ENCODE results near the gene COBL. TPM values are rescaled to one million over a fixed set of nuclear protein-coding genes. Genes with fewer than 3 reads are reported as not detected.

The COBL gene, protein sequence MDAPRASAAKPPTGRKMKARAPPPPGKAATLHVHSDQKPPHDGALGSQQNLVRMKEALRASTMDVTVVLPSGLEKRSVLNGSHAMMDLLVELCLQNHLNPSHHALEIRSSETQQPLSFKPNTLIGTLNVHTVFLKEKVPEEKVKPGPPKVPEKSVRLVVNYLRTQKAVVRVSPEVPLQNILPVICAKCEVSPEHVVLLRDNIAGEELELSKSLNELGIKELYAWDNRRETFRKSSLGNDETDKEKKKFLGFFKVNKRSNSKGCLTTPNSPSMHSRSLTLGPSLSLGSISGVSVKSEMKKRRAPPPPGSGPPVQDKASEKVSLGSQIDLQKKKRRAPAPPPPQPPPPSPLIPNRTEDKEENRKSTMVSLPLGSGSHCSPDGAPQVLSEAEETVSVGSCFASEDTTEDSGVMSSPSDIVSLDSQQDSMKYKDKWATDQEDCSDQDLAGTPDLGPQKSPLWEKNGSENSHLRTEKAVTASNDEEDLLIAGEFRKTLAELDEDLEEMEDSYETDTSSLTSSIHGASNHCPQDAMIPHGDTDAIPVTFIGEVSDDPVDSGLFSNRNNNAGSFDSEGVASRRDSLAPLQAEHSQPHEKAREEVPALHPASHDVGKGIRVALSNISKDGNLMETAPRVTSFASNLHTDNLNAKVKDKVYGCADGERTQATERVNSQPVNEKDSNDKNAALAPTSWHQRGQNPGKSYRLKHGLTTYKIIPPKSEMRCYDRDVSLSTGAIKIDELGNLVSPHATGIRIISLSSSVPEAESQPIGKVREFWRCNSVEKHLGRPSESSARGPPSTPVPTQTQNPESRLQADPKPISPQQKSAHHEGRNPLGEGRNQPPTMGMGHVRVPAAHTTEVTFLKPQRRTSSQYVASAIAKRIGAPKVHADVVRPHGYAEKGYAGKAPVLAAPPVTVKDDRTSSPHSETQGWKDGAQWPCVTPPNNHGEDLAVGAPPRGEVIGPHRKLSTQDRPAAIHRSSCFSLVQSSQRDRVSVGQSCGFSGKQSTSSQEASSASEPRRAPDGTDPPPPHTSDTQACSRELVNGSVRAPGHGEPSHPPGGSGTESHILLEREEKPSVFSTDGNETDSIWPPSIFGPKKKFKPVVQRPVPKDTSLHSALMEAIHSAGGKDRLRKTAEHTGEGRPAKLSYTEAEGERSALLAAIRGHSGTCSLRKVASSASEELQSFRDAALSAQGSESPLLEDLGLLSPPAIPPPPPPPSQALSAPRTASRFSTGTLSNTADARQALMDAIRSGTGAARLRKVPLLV
- polyA plus RNA-seq, result not detected

GRCh38 chr7:51316666-51317581 lies at the start of gene COBL:
COBL (minus strand) TSS chr7:51316809; CDS start chr7:51316633, 176 bp downstream.
- Mint-ChIP-seq H3K27me3 (peaks cover 27% of the 10 kb centered on the region), H3K4me3 (peak within 1 kb of the TSS in 2 of 4 donors; percentile 51 to 76), H3K27ac (peak within 1 kb of the TSS in 1 of 3 donors; percentile 59), H3K4me1 (peaks cover 0 to 4% (median 0%) of the 10 kb centered on the region in 3 donors), H3K9me3 (no peaks in the 10 kb centered on the region), H3K36me3 (no peaks in the 10 kb centered on the region)

DNA sequence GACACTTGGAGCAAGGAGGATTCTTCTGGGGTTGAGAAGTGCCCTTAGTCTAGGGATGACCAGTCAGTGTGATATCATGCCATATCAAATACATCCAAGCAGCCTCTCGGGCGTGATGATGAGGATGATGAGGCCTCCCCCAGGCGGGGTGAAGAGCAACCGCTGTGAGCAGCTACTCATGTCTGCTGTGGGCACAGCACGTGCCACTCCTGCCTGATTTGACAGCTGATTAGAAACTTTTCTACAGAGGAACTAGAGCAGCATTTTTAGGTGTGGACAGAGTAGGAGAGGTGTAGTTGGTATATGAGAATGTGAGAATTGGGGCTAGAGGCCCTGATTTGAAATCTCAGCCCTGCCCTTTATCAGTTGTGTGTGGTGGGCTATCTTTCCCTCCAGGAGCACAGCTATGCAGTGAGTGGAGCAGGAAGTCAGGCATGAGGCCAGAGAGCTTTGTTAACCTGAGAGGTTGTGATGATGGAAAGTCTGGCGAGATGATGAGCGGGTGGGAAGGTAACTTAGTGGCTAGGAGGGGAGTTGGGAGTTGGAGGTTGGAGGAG lies 49.6 kb upstream of the COBL start:
- H3K9me3 Mint-ChIP-seq, result peaks cover 1 to 7% (median 3%) of the 10 kb centered on the region in 3 donors
- no peak overlapping the region for H3K4me3 Mint-ChIP-seq
- H3K36me3 Mint-ChIP-seq, result no peaks in the 10 kb centered on the region
- H3K4me1 Mint-ChIP-seq, result no peaks in the 10 kb centered on the region
- H3K27me3 Mint-ChIP-seq, result peaks cover 8% of the 10 kb centered on the region
- no peak overlapping the region for H3K27ac Mint-ChIP-seq

GRCh38 chr7:51357821-51358220 lies 41.2 kb upstream of the COBL start:
- H3K27me3 Mint-ChIP-seq, result no peaks in the 10 kb centered on the region
- H3K4me3 Mint-ChIP-seq, result no peak overlapping the region
- H3K9me3 Mint-ChIP-seq, result peaks cover 1 to 12% (median 2%) of the 10 kb centered on the region in 3 donors
- H3K4me1 Mint-ChIP-seq, result no peaks in the 10 kb centered on the region
- no peaks in the 10 kb centered on the region for H3K36me3 Mint-ChIP-seq
- no peak overlapping the region for H3K27ac Mint-ChIP-seq

DNA sequence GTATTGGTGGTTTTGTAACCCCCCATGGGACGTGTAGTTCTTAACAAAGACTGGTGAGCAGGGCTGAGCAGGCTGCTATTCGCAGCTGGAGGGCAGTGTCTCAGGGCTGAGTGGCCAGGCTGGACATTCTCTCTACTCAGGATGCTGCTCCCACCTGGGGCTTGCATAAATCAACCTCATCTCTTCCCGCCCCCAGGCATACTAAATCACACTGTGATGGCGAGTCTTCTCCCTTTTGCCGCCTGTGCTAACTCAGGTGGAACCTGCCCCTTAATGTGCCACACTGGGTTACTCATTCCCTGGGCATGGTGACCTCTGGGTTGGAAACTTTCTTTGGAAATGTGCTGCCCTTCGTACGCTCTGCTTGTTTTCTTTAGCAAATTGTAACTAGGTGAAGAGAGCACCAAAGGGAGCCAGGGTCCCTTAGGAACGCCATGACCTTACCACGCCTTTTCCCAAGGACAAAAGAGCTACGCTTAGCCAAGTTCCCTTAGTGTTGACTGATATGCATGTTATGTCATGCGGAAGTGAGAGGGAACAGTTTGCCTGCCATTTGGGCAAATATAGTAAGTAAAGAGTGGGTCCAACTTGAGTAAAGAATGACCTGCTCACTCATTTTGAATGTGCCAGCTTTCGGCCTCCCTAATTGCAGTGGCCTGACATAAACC lies 40.4 kb upstream of the COBL start:
- Mint-ChIP-seq H3K4me1 (no peaks in the 10 kb centered on the region), H3K36me3 (no peaks in the 10 kb centered on the region), H3K4me3 (no peak overlapping the region), H3K27ac (no peak overlapping the region), H3K9me3 (peaks cover 0 to 5% (median 0%) of the 10 kb centered on the region in 3 donors), H3K27me3 (no peaks in the 10 kb centered on the region)

DNA sequence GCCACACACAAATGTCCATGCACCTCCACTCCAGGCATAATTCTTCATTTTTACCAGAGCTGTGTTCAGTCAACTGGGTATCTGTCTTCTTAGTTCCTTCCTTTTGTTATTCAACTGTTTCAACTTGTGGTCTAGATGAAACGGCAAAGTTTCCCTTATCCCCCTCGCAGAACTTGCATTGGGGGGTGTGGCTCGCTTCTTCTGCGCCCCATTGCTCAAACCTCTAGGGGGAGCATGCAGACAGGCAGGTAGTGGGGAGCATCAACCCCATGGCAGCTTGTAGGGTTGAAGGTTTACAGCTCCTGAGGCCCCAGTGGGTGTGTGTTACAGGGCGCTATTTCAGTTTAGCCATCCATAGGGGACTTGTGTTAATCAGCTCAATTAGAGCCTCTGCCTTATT lies 38.3 kb upstream of the COBL start:
- Mint-ChIP-seq H3K9me3 (peaks cover 0 to 5% (median 0%) of the 10 kb centered on the region in 3 donors), H3K27ac (no peak overlapping the region), H3K4me3 (no peak overlapping the region), H3K4me1 (no peaks in the 10 kb centered on the region), H3K36me3 (no peaks in the 10 kb centered on the region), H3K27me3 (no peaks in the 10 kb centered on the region)

- Mint-ChIP-seq H3K27me3 (no peaks in the 10 kb centered on the region), H3K4me3 (no peak overlapping the region), H3K4me1 (no peaks in the 10 kb centered on the region), H3K27ac (no peak overlapping the region), H3K9me3 (peaks cover 0 to 5% (median 0%) of the 10 kb centered on the region in 3 donors), H3K36me3 (no peaks in the 10 kb centered on the region)
Observed at GRCh38 chr7:51354434-51354833, 37.8 kb upstream of the COBL start.

DNA sequence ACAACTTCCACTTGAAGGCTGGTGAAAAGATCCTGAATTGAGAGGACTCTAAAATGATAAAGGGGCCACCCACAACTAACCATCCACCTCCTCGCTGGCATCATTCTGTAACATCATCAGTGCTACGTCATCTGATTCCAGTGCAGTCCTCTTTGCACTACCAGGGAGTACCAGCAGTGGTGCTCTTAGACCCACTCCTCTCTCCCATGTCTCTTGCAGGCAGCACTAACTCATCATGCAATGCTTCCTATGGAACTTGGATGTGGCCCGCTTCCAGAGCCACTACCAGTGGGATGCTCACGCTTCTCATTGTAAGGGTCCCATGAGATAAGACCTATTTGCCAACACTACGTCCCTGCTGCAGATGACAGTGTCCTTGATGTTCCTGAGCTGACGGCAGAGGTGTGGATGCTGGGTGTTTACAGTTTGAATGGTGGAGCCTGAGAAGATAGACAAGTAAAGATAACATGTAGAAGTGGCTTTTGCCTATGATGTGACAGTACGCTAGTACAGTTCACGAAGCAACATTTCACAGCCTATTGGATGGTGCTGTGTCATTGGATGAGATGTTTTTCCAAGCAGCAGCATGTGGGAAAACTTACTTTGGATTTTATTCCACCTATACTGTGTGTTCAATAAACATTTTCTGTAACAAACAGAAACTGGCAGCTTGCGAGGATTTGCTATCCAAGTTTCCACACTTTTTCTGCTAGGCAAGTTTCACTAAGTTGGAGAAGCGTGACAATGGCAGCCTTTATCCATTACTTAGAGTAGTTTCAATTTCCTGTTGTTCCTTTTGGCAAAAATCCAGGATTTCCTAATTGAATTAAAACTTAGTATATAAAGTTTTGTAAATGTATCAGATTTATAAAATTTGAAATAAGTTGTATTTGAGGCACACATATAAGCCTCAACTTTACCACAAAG lies 35.8 kb upstream of the COBL start:
- Mint-ChIP-seq H3K27ac (no peak overlapping the region), H3K27me3 (no peaks in the 10 kb centered on the region), H3K4me3 (no peak overlapping the region), H3K36me3 (no peaks in the 10 kb centered on the region), H3K4me1 (no peaks in the 10 kb centered on the region), H3K9me3 (peaks cover 0 to 5% (median 0%) of the 10 kb centered on the region in 3 donors)

DNA sequence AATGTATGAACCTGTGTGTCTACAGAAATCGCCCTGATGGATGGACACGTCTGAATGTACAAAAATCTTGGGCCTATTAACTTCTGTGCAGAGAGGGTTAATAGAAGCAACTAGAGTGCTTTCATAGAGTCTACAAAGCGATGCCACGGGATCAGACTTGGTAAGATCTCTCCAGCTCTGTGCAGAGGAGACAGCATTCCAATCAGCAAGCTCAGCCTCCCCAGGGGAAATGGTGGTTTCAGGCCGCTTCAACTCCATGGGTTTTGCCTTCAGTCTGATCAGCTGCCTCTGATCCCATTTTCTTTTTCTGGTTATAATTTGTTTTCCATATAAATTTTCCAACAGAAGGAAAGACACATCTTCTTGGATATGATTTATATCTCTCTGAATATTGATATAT lies 35.1 kb upstream of the COBL start:
- H3K27me3 Mint-ChIP-seq, result no peaks in the 10 kb centered on the region
- H3K27ac Mint-ChIP-seq, result no peak overlapping the region

GRCh38 chr7:51350546-51350896 lies 33.9 kb upstream of the COBL start:
- Mint-ChIP-seq H3K27ac (no peak overlapping the region), H3K4me3 (no peak overlapping the region), H3K27me3 (no peaks in the 10 kb centered on the region), H3K9me3 (peaks cover 0 to 5% (median 0%) of the 10 kb centered on the region in 3 donors), H3K4me1 (no peaks in the 10 kb centered on the region), H3K36me3 (no peaks in the 10 kb centered on the region)

More for the DNA sequence above, 35.1 kb upstream of the COBL start:
- H3K9me3 Mint-ChIP-seq, result peaks cover 0 to 5% (median 0%) of the 10 kb centered on the region in 3 donors
- no peak overlapping the region for H3K4me3 Mint-ChIP-seq
- H3K36me3 Mint-ChIP-seq, result no peaks in the 10 kb centered on the region
- H3K4me1 Mint-ChIP-seq, result no peaks in the 10 kb centered on the region

DNA sequence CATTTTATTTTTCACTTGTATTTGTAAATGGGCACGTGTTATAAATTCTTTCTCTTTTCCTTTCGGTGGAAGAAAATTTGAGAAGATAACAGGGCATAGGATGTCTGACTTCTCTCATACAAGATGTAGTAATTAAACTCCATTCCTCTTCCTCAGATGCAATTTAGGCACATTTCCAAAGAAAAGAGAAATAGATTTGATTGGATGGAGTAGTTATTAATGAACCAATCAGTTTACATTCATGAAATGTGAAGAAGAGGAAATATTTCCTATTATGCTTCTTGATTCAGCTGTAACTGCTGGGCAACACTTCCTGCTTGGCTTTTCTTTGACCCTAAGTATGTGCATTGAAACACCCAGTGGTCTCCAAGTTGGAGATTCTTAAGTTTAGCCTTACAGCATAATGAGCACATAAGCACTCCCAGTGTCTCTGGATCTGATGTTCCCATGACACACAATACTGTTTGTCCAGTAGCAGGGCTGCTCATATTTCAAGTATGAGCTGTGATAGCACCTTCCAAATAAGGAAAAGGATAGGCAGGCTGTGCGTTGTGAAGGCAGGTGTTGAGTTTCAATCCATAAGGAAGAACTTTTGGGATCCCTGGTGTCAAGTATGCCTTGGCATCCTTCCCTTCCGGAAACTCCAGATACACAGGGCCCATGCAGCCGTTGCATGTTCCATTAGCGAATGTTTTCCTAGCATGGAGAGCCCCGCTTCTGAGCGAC lies 33.4 kb upstream of the COBL start:
- H3K36me3 Mint-ChIP-seq, result no peaks in the 10 kb centered on the region
- no peak overlapping the region for H3K27ac Mint-ChIP-seq
- H3K27me3 Mint-ChIP-seq, result no peaks in the 10 kb centered on the region
- no peaks in the 10 kb centered on the region for H3K4me1 Mint-ChIP-seq
- no peak overlapping the region for H3K4me3 Mint-ChIP-seq
- H3K9me3 Mint-ChIP-seq, result peaks cover 0 to 5% (median 0%) of the 10 kb centered on the region in 3 donors

DNA sequence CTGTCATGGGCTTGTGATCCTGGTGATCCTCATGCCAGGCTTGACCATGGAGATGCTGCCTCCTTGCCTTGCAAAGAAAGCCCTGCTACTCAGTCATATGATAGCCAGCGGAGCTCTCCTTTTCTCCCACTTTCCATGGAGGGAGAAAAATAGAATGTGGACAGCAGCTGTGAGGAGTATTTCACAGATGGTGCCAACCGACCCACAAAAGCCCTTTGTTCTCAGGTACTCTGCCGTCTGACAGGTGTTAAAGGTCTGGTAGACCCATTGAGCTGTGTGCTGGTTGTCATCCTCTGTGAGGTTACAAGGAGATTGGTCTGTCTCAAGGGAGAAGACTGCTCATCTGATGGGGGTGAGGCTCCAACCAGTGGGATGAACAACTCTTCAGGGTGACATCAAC lies 29.5 kb upstream of the COBL start:
- no peaks in the 10 kb centered on the region for H3K9me3 Mint-ChIP-seq
- no peaks in the 10 kb centered on the region for H3K27me3 Mint-ChIP-seq
- H3K27ac Mint-ChIP-seq, result no peak overlapping the region
- H3K4me3 Mint-ChIP-seq, result no peak overlapping the region
- no peaks in the 10 kb centered on the region for H3K36me3 Mint-ChIP-seq
- H3K4me1 Mint-ChIP-seq, result no peaks in the 10 kb centered on the region
